HCT116 (cell line): ENCODE results near the gene MRE11. TPM values are rescaled to one million over a fixed set of nuclear protein-coding genes. Genes with fewer than 3 reads are reported as not detected.

Source experiments
- ATAC-seq: fragments of 200-7000 bp; cut with Tn5 transposase; 2 replicates; pipeline ENCODE4 v1.9.1; 2020; ENCODE audit warnings: mild to moderate bottlenecking, moderate library complexity
- BruUV-seq: library from RNA; stranded (reverse); fragments of 400-500 nt; replicated peaks from 2 replicates; lab custom pipeline; 2021; lab: Mats Ljungman, UMichigan
- CTCF ChIA-PET: fragments of 300-600 bp; sonication (Branson Sonifier 250); formaldehyde crosslinking; loops from one replicate; lab custom pipeline; 2021; ENCODE audit warnings: antibody characterized with exemption; lab: Charles Lee
- POLR2A ChIA-PET: fragments of 300-600, 350-600 bp; sonication (Branson Sonifier 250); formaldehyde crosslinking; loops from one replicate; lab custom pipeline; 2021; ENCODE audit warnings: antibody characterized with exemption; lab: Charles Lee
- RAD21 ChIA-PET, 2 experiments: fragments of 300-600 bp; sonication (Branson Sonifier 250); formaldehyde crosslinking; loops; one replicate each; lab custom pipeline; 2023; ENCODE audit warnings: low total read pairs in 2 of 2; ENCODE audit not compliant: uncharacterized antibody in 2 of 2, unreplicated experiment in 2 of 2, low non-redundant PET in 1 of 2; lab: Charles Lee
- DNase-seq: peaks from one replicate; pipeline ENCODE4 v3.0.0-alpha.2; 2010; ENCODE audit warnings: low read depth, low spot score
- H2AFZ ChIP-seq: fragments of 200-600 bp; shearing (Covaris generic), sonication (generic); 2 replicates; pipeline ENCODE4 v1.6.1; 2017; ENCODE audit warnings: low read depth, mixed run types, mixed read lengths, antibody characterized with exemption, low read length; ENCODE audit not compliant: poor library complexity, severe bottlenecking
- H3K27ac ChIP-seq: 2 replicates; pipeline ENCODE4 v1.5.1; 2012; ENCODE audit warnings: low read depth, low read length
- H3K27me3 ChIP-seq: fragments of 200-600 bp; sonication (generic); 2 replicates; pipeline ENCODE4 v1.6.1; 2016; ENCODE audit warnings: mixed run types, low read length, mixed read lengths; ENCODE audit not compliant: insufficient read depth
- H3K36me3 ChIP-seq, 2 experiments: fragments of 200-500 bp in 1 of 2; fragments of 200-600 bp in 1 of 2; sonication (Bioruptor generic) in 1 of 2; sonication (generic) in 1 of 2; 2 replicates each; pipeline versions ENCODE4 v1.5.1 to v1.6.1; 2014 to 2016; ENCODE audit warnings: low read length in 2 of 2, inconsistent platforms in 1 of 2, mixed read lengths in 1 of 2, mixed run types in 1 of 2; ENCODE audit not compliant: insufficient read depth in 2 of 2, control insufficient read depth in 1 of 2
- H3K4me1 ChIP-seq, 2 experiments: fragments of 200-600 bp in 1 of 2; sonication (generic) in 1 of 2; 2 replicates each; pipeline versions ENCODE4 v1.5.1 to v1.6.1; 2012 to 2017; ENCODE audit warnings: low read length in 2 of 2, inconsistent platforms in 1 of 2, mild to moderate bottlenecking in 1 of 2, mixed read lengths in 1 of 2, mixed run types in 1 of 2, moderate library complexity in 1 of 2; ENCODE audit not compliant: insufficient read depth in 2 of 2, control insufficient read depth in 1 of 2
- H3K4me2 ChIP-seq: fragments of 200-600 bp; sonication (generic); 2 replicates; pipeline ENCODE4 v1.6.1; 2017; ENCODE audit warnings: mixed run types, low read length, mixed read lengths
- H3K4me3 ChIP-seq, 2 experiments: fragments of 200-600 bp in 1 of 2; sonication (generic) in 1 of 2; replicated peaks in 1 of 2; 2 replicates each; pipeline ENCODE4 v1.5.1; 2011 to 2016; ENCODE audit warnings: low read length in 2 of 2, control low read depth in 1 of 2, low read depth in 1 of 2, mild to moderate bottlenecking in 1 of 2, mixed read lengths in 1 of 2, mixed run types in 1 of 2
- H3K79me2 ChIP-seq: fragments of 200-600 bp; sonication (generic); 2 replicates; pipeline ENCODE4 v1.6.1; 2017; ENCODE audit warnings: mild to moderate bottlenecking, mixed run types, low read length, moderate library complexity, mixed read lengths; ENCODE audit not compliant: insufficient read depth
- H3K9ac ChIP-seq: fragments of 200-600 bp; sonication (generic); 2 replicates; pipeline ENCODE4 v1.6.1; 2016; ENCODE audit warnings: low read length, mixed read lengths
- H3K9me2 ChIP-seq: fragments of 200-600 bp; sonication (generic), shearing (Covaris generic); 2 replicates; pipeline ENCODE4 v1.6.1; 2017; ENCODE audit warnings: mixed run types, mild to moderate bottlenecking, moderate library complexity; ENCODE audit not compliant: insufficient read depth
- H3K9me3 ChIP-seq, 2 experiments: fragments of 200-500 bp in 1 of 2; fragments of 200-600 bp in 1 of 2; sonication (Bioruptor generic) in 1 of 2; sonication (generic) in 1 of 2; 2 replicates each; pipeline ENCODE4 v1.6.1; 2014 to 2017; ENCODE audit warnings: low read length in 2 of 2, mixed read lengths in 2 of 2, inconsistent platforms in 1 of 2, low read depth in 1 of 2, mild to moderate bottlenecking in 1 of 2, mixed run types in 1 of 2, moderate library complexity in 1 of 2; ENCODE audit not compliant: control insufficient read depth in 1 of 2, insufficient read depth in 1 of 2
- H4K20me1 ChIP-seq: fragments of 200-600 bp; sonication (generic), shearing (Covaris generic); 2 replicates; pipeline ENCODE4 v1.6.1; 2017; ENCODE audit warnings: mixed run types, mild to moderate bottlenecking, moderate library complexity; ENCODE audit not compliant: insufficient read depth
- ATF3 ChIP-seq: IDR thresholded peaks from 2 replicates; pipeline ENCODE4 v1.6.1; 2012
- CBX3 ChIP-seq: IDR thresholded peaks from 2 replicates; pipeline ENCODE4 v1.6.1; 2012; ENCODE audit warnings: low read depth
- CTCF ChIP-seq, 3 experiments: fragments of 200-600 bp in 1 of 3; sonication (generic) in 1 of 3; IDR thresholded peaks in 2 of 3; conservative IDR thresholded peaks in 1 of 3; 2 replicates each; pipeline ENCODE4 v1.5.1; 2012 to 2017; ENCODE audit warnings: low read depth in 2 of 3, low read length in 2 of 3, antibody characterized with exemption in 1 of 3, borderline replicate concordance in 1 of 3, control low read depth in 1 of 3, mild to moderate bottlenecking in 1 of 3, mixed read lengths in 1 of 3, mixed run types in 1 of 3, moderate library complexity in 1 of 3; ENCODE audit not compliant: insufficient read depth in 1 of 3
- ELF1 ChIP-seq: IDR thresholded peaks from 2 replicates; pipeline ENCODE4 v1.6.1; 2012; ENCODE audit warnings: low read depth, borderline replicate concordance
- EZH2 ChIP-seq: fragments of 200-600 bp; sonication (generic); IDR thresholded peaks from 2 replicates; pipeline ENCODE4 v1.6.1; 2017; ENCODE audit warnings: antibody characterized with exemption, mixed run types
- EZH2phosphoT487 ChIP-seq: fragments of 200-600 bp; IDR thresholded peaks from 2 replicates; pipeline ENCODE4 v1.6.1; 2018; ENCODE audit warnings: antibody characterized with exemption, borderline replicate concordance
- FOSL1 ChIP-seq: IDR thresholded peaks from 2 replicates; pipeline ENCODE4 v1.6.1; 2012; ENCODE audit warnings: low read depth
- JUND ChIP-seq: IDR thresholded peaks from 2 replicates; pipeline ENCODE4 v1.6.1; 2012
- MAX ChIP-seq: IDR thresholded peaks from 2 replicates; pipeline ENCODE4 v1.6.1; 2012
- POLR2A ChIP-seq: IDR thresholded peaks from 2 replicates; pipeline ENCODE4 v1.7.0; 2011; ENCODE audit warnings: borderline replicate concordance; ENCODE audit not compliant: insufficient read depth, insufficient read length; ENCODE audit errors: extremely low read depth
- POLR2AphosphoS5 ChIP-seq: IDR thresholded peaks from 2 replicates; pipeline ENCODE4 v1.6.1; 2011; ENCODE audit warnings: mild to moderate bottlenecking, low read depth, low read length, moderate library complexity
- RAD21 ChIP-seq: IDR thresholded peaks from 2 replicates; pipeline ENCODE4 v1.6.1; 2012; ENCODE audit warnings: low read depth, mild to moderate bottlenecking
- REST ChIP-seq: IDR thresholded peaks from 2 replicates; pipeline ENCODE4 v1.6.1; 2012; ENCODE audit warnings: low read depth
- SIN3A ChIP-seq: IDR thresholded peaks from 2 replicates; pipeline ENCODE4 v1.6.1; 2012; ENCODE audit warnings: low read depth
- SP1 ChIP-seq: IDR thresholded peaks from 2 replicates; pipeline ENCODE4 v1.6.1; 2012; ENCODE audit warnings: low read depth
- SRF ChIP-seq: IDR thresholded peaks from 2 replicates; pipeline ENCODE4 v1.6.1; 2012; ENCODE audit warnings: low read depth
- YY1 ChIP-seq: IDR thresholded peaks from 2 replicates; pipeline ENCODE4 v1.6.1; 2011; ENCODE audit warnings: low read length, low read depth, moderate library complexity, mild to moderate bottlenecking; ENCODE audit not compliant: insufficient replicate concordance; ENCODE audit errors: extremely low read depth
- ZBTB33 ChIP-seq: IDR thresholded peaks from 2 replicates; pipeline ENCODE4 v1.6.1; 2011; ENCODE audit warnings: mild to moderate bottlenecking, low read length, moderate library complexity; ENCODE audit not compliant: insufficient replicate concordance; ENCODE audit errors: extremely low read depth
- ZFX ChIP-seq: fragments of 450-650 bp; IDR thresholded peaks from 2 replicates; pipeline ENCODE4 v1.6.1; 2017
- ZNF274 ChIP-seq: fragments of 200-500 bp; sonication (Bioruptor generic); IDR thresholded peaks from 2 replicates; pipeline ENCODE4 v1.6.1; 2014; ENCODE audit warnings: mild to moderate bottlenecking, low read depth, low read length, inconsistent platforms
- intact Hi-C: fragments of 100-400 bp; cut with micrococcal nuclease; formaldehyde crosslinking; loops from 2 replicates; pipeline ENCODE4 v1.10.0; 2022
- total RNA-seq: library from RNA; stranded (reverse); gene quantifications from one replicate; pipeline ENCODE4 v1.2.1, GENCODE V29; 2021; ENCODE audit not compliant: unreplicated experiment

Gene MRE11
- total RNA-seq, 1 experiment from 2014 or later, result 20.6 TPM

- POLR2A ChIA-PET, result no interaction called here
- CTCF ChIA-PET, result no interaction called here
- BruUV-seq, result no TSS peak
- DNase-seq (no peak), ATAC-seq (no peak)
- Histone ChIP-seq H3K4me2 (no peak overlapping the region), H3K9me2 (no peaks in the 10 kb centered on the region), H3K4me3 (no peak overlapping the region), H3K4me1 (no peaks in the 10 kb centered on the region), H2AFZ (no peak overlapping the region), H3K27me3 (no peaks in the 10 kb centered on the region), H3K9ac (no peak overlapping the region), H4K20me1 (no peaks in the 10 kb centered on the region), H3K36me3 (peaks cover 5 to 7% of the 10 kb centered on the region in 2 experiments; a peak in 1 of 4 replicates), H3K79me2 (no peaks in the 10 kb centered on the region), H3K27ac (no peak overlapping the region), H3K9me3 (no peaks in the 10 kb centered on the region)
- RAD21 ChIA-PET, result no interaction called here
- intact Hi-C loops, result no loop called here
- TF ChIP-seq EZH2phosphoT487 (no peak), SP1 (no peak), REST (no peak), EZH2 (no peak), FOSL1 (no peak), SIN3A (no peak), ZBTB33 (no peak), MAX (no peak), CTCF (IDR thresholded peaks at IDR 0.05 in 2 of 3, conservative IDR thresholded peaks at IDR 0.05 in 1 of 3; ENCODE audit: borderline replicate concordance in 1 of 3, insufficient read depth in 1 of 3, low read depth in 2 of 3, low read length in 2 of 3) (no peak), JUND (no peak), ZNF274 (no peak), POLR2AphosphoS5 (no peak), ATF3 (no peak), ELF1 (no peak), POLR2A (no peak), ZFX (no peak), RAD21 (no peak), YY1 (no peak), CBX3 (no peak), SRF (no peak)
Measured at GRCh38 chr11:94449029-94449428, 44.6 kb downstream of the MRE11 start.
